ENCODE measurements around the gene RPS3A. TPM values are rescaled to one million over a fixed set of nuclear protein-coding genes. Genes with fewer than 3 reads are reported as not detected.

RPS3A gene
- polyA plus RNA-seq, 3 donors = 1,088 to 1,816 (median 1,582) TPM

GRCh38 chr4:151103758-151104157 is 4.3 kb downstream of the RPS3A start:
- Histone ChIP-seq H3K36me3 (replicated peaks in 1 of 2; ENCODE audit: control insufficient read depth in 1 of 2, insufficient read depth in 2 of 2, low read length in 2 of 2) (peaks cover 58 to 78% of the 10 kb centered on the region in 2 donors), H3K9me3 (replicated peaks in 1 of 2; ENCODE audit: control insufficient read depth in 1 of 2, insufficient read depth in 1 of 2, low read length in 2 of 2) (no peaks in the 10 kb centered on the region), H2AFZ (ENCODE audit: insufficient read depth, low read depth, low read length, poor library complexity, severe bottlenecking) (no peak overlapping the region), H3K4me2 (replicated peaks; ENCODE audit: extremely low read depth, low read length, poor library complexity, severe bottlenecking) (no peak overlapping the region), H3K79me2 (ENCODE audit: insufficient read depth, low read length) (peaks cover 42% of the 10 kb centered on the region), H3K27ac (ENCODE audit: low read depth in 1 of 2, low read length in 2 of 2) (no peak overlapping the region), H3K9ac (ENCODE audit: insufficient read depth, low read length, poor library complexity, severe bottlenecking) (no peak overlapping the region), H3K27me3 (ENCODE audit: control insufficient read depth in 2 of 2, insufficient read depth in 2 of 2, low read length in 2 of 2) (no peaks in the 10 kb centered on the region), H3K4me1 (ENCODE audit: control insufficient read depth in 1 of 2, insufficient read depth in 2 of 2, low read length in 2 of 2) (peaks cover 18 to 20% of the 10 kb centered on the region in 2 donors), H3K4me3 (replicated peaks in 1 of 3; ENCODE audit: low read depth in 2 of 3, low read length in 3 of 3) (no peak overlapping the region), H4K20me1 (ENCODE audit: insufficient read depth, low read length) (peaks cover 83% of the 10 kb centered on the region)
- peaks cover 60 to 80% of the 10 kb centered on the region in 2 donors for H3K36me3 Mint-ChIP-seq
- intact Hi-C loops (cut with micrococcal nuclease) = no loop called here
- H3K27ac Mint-ChIP-seq = no peak overlapping the region
- no peaks in the 10 kb centered on the region for H3K27me3 Mint-ChIP-seq (ENCODE audit: low read depth in 3 of 3)
- no peaks in the 10 kb centered on the region for H3K9me3 Mint-ChIP-seq
- no CpG with 5 or more reads among the region's 2 CpGs for WGBS (ENCODE audit: insufficient coverage)
- TF ChIP-seq CTCF (IDR thresholded peaks at IDR 0.05) = no peak
- no peak overlapping the region for H3K4me3 Mint-ChIP-seq
- DNase-seq = no peak
- peaks cover 18% of the 10 kb centered on the region for H3K4me1 Mint-ChIP-seq

- Mint-ChIP-seq H3K4me3 (no peak overlapping the region), H3K27me3 (ENCODE audit: low read depth in 3 of 3) (no peaks in the 10 kb centered on the region), H3K4me1 (peaks cover 18% of the 10 kb centered on the region), H3K9me3 (no peaks in the 10 kb centered on the region), H3K36me3 (peaks cover 60 to 87% of the 10 kb centered on the region in 2 donors), H3K27ac (no peak overlapping the region)
- no peak overlapping the region for H3K4me2 ChIP-seq (replicated peaks; ENCODE audit: extremely low read depth, low read length, poor library complexity, severe bottlenecking)
- no peaks in the 10 kb centered on the region for H3K9me3 ChIP-seq (replicated peaks in 1 of 2; ENCODE audit: control insufficient read depth in 1 of 2, insufficient read depth in 1 of 2, low read length in 2 of 2)
- peaks cover 58 to 79% of the 10 kb centered on the region in 2 donors for H3K36me3 ChIP-seq (replicated peaks in 1 of 2; ENCODE audit: control insufficient read depth in 1 of 2, insufficient read depth in 2 of 2, low read length in 2 of 2)
- no peak overlapping the region for H3K9ac ChIP-seq (ENCODE audit: insufficient read depth, low read length, poor library complexity, severe bottlenecking)
- no peaks in the 10 kb centered on the region for H3K27me3 ChIP-seq (ENCODE audit: control insufficient read depth in 2 of 2, insufficient read depth in 2 of 2, low read length in 2 of 2)
- H2AFZ ChIP-seq (ENCODE audit: insufficient read depth, low read depth, low read length, poor library complexity, severe bottlenecking) = no peak overlapping the region
- no CpG with 5 or more reads among the region's 1 CpG for WGBS (ENCODE audit: insufficient coverage)
- peaks cover 39% of the 10 kb centered on the region for H3K79me2 ChIP-seq (ENCODE audit: insufficient read depth, low read length)
- peaks cover 16% of the 10 kb centered on the region in 2 donors for H3K4me1 ChIP-seq (ENCODE audit: control insufficient read depth in 1 of 2, insufficient read depth in 2 of 2, low read length in 2 of 2)
- DNase-seq = no peak
- no peak for TF ChIP-seq CTCF (IDR thresholded peaks at IDR 0.05)
- H3K27ac ChIP-seq (ENCODE audit: low read depth in 1 of 2, low read length in 2 of 2) = no peak overlapping the region
- H4K20me1 ChIP-seq (ENCODE audit: insufficient read depth, low read length) = peaks cover 83% of the 10 kb centered on the region
- intact Hi-C loops (cut with micrococcal nuclease) = no loop called here
- H3K4me3 ChIP-seq (replicated peaks in 1 of 3; ENCODE audit: low read depth in 2 of 3, low read length in 3 of 3) = no peak overlapping the region
Measured at GRCh38 chr4:151104621-151105020, 5.2 kb downstream of the RPS3A start.
